ENCODE results near the gene CD81.

The CD81 gene

DNA sequence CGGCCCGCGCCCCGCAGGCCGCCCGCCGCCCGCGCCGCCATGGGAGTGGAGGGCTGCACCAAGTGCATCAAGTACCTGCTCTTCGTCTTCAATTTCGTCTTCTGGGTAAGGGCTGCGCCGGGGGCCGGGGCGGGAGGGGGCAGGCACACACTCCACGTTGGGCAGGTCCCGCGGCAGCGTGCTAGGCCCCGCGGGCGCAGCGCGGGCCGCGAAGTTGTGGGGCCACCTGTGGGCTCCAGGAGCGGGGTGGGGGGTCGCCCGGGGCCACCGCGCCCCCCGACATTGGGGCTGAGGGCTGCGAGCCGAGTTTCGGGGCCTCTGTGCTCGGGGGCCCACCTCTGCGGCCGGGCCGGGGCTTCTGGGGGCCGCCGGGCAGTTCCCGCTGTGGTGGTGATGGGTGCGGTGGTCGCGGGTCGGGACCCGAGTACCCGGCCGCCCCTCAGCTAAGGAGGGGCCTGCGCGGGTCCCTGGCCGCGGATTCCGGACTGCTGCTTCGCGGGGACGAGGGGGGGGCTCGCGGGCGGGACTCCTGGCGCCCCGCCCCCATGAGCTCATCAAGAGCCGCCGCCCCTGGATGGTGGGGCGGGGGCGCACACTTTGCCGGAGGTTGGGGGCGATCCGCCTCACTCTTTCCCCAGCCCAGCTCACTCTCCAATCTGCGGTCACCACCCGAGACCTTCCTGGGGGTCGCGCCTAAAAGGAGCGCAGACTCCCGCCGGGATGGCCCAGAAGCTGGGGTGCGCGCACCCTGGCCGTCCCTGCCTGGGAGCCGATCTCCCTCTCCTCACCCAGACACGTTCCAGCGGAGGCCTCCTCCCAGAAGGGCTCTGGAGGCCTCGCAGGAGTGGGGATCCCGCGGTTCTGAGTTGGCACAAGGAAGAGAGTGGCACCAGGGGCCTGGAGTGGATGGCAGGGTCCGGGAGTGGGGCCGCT, 667 bp downstream of the CD81 start:
- DNase-seq: peak; percentile 73

DNA sequence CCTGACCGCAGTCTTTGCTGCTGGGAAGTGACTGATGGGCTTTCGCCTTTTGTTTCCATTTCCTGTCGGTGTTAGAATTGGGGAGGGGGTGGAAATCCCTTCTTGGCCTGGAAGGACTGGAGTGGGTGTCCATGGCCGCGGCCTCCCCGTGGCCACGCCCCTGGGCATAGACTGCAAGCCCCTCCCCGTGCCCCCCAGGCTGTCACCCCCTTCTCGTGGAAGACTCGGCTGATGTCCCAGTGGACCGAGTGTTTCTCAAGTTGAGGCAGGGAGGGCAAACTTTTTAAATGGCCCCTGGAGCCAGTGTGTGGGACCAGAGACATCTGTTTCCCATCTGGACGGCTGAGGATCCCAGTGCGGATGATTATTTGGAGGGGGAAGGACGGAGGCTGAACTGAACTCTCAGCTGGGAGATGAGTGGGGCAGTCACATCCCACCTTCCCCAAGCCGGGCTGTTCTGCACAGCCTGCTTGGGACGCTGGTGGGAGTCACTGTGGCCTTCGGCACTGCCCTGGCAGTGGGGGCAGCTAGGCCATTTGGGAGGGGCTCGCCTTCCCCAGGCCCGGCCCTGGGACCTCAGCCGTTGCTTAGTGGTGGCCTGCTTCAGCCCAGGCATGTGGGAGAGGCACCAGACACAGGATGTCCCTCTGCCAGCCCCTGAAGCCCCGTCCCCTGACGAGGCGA, 1.6 kb downstream of the CD81 start:
- DNase-seq: no peak

DNA sequence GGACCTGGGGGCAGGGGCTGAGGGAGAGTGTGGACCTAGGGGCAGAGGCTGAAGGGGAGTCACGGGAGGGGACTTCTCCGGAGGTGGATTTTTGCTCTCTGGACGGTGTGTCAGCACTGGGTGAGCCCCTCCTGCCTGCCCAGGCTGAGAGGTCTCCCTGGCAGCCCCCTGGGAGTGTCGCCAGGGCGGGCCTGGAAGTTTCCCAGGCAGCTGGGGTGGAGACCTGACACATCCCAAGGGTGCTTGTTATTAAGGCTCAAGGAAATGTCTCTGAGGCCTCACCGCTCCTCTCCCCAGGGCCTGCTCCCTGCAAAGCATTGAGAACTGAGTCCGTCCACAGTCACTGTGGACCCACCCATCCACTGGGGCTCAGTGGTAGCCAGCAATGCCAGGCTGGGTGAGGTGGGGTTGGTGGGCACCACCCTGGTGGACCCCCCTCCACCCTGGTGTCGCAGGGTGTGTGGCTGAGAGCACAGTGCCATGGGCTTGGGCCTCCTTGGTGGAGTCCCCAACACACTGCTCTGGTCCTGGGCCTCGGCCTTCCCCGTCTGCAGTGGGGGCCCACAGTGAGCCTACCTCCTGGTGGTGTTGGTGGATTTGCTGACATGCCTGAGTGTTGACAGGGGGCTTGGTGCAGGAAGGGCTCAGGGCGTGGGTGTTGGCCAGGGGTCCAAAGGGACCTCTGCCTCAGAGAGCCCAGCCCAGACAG, 2.5 kb downstream of the CD81 start:
- DNase-seq: no peak

DNA sequence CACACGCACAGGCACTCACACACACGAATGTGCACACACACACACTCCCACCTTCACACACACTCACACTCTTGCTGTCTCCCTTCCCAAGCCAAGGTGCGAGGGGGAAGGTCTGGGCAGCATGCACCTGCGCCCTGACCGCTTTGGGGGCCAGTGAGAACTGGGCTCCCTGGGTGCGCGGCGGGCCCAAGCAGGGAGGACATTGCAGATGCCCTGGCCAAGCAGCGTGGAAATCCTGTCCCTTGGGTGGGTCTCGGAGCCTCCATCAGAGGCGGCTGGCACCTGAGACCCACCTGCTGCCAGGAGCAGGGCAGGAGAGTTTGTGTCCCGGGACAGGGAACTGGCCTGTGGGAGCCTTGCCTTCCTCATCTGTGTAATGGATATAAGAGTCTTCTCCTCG, 3.3 kb downstream of the CD81 start:
- DNase-seq: no peak

DNA sequence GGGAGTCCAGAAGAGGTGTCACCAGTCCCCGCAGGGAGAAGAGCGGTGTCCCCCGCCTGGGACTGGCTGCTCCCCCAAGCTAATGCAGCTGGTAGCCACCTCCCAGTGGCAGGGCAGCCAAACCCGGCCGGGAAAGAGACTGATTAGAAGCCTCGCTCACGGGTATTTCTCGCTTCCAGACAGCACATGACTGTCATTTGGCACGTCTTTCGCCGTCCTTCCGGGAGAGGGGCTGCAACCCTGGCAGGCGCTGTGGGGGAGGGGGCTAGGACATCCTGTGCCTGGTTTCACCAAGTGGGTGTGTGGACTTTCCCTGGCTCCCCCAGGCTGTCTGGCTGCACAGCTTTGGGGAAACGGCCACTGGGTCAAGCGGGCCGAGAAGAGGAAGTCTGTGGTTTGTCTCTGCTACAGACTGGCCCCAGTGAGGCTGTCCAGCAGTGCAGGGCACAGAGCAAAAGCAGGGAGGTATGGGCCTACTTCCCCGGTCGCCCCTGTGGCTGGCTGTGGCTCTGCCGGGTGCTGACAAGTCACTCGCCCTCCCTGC, 3.8 kb downstream of the CD81 start:
- no peak for DNase-seq

DNA sequence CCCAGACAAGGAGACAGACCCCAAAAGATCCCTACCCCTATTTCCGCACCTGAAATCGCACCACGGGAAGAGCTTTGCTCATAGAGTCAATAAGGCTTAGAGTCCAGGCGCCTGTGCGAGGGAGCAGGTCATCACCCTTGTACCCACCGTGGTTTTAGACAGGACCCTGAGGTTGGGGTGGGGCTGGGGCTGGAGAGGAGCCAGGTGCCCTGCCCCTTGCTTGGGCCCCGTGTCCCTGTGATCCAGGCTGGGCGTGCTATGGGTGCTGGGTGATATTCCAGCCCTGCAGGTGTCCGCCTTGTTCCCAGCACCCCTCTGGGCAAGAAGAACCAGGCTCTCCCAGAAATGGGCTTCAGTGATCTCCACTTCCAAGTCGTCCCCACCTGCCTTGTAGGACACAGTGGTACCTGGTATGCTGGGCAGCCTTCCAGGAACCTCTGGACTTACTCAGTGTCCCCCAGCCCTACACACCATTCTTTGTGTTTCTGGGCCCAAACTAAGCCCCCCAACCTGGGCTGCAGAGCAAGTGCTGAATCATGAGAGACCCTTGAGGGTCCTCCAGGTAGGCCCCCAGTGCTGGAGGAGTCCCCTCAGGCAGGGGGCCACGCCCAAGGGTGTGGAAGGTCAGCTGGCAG, 4.5 kb downstream of the CD81 start:
- no peak for DNase-seq

DNA sequence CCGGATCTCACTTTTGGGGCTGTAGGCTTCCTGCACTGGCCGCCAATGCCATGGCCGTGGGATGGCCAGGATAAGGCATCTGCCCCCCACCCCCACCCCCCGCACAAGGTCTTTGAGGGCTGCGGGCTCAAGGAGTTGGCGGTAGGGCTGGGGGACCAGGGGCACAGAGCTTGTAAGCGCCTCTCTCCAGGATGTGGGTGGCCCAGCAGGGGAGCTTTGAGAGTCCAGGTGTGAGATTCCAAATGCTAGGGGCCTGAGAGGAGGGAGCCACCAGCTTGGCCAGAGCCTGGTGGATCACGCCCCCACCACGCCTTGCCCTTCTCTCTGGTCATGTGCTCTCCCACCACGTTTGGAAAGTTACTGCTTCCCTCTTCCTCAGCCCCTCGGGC, 5.0 kb downstream of the CD81 start:
- DNase-seq: no peak

DNA sequence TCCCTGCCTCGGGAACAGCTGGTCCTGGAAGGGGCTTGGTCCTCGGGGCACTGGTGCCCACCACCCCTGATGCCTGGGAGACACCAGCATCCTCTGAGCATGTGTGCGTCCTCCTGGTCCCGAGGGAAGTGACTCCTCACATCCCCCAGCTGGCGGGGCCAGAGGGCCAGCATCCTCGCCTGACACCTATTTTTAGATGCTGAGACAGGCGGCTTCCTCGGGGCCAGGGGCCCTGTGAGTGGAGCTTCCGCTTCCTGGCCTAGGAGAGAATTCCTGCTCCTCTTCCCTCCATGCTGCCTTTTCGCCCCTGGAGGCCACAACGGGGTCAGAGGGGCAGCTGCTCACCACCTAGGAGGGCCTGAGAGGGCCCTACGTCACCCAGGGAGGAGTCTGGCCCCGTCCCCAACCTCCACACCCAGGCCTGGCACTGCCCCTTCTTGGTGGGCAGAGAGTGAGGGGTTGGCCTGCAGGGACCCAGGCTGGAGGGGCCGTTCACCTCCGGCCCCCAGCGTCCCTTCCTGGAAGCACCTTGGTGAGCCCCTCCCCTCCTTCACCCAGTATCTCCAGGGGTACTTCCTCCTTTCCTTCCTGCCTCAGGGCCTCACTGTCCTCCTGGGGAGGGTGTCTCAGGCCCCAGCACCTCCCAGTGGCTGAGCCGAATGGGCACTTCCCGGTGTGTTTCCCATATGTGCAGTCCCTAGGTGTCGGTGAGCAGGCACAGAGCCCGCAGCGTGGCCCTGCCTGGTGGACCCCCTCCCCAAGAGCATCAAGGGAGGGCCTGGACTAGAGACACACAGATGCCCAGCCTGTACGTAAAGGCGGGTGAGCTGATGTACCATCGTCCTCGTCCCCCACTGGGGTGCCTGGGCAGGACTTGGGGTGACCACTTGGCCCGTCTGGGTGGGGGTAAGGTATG, 6.1 kb downstream of the CD81 start:
- no peak for DNase-seq

DNA sequence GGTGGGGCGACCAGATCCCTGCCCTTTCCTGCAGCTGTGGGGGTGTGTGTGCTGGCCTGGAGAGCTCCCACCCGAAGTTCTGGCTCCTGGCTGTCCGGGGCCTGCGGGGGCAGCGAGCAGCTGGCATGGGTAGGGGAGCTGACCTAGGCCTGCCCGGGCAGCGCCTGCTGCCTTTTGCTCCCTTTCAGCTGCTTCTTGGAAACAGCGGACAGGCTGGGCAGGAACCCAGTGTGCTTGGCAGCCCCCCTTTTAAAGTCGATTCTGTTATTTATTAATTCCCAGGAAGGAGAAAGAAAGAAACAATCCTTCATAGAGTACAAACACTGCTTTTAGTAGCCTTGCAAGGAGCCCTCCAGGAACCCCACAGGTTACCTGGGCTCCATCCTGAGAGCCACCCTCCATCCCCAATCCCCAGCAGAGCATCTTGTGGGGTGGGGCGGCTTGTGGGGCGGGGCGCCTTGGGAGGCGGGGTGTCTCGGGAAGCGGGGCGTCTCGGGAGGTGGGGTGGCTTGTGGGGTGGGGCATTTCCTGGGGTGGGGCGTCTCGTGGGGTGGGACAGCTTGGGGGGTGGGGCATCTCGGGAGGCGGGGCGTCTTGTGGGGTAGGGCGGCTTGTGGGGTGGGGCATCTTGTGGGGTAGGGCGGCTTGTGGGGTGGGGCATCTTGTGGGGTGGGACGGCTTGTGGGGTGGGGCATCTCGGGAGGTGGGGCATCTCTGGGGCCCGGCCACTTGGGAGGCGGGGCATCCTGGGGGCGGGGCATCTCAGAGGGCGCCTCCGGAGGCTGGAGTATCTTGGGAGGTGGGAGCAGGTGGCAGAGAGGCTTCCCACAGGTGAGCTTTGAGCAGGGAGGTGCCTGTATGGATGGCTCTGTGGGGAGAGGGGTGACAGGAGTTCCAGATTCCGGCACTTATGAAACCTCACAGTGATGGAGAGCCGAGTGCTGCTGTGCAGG, 7.0 kb downstream of the CD81 start:
- peak; percentile 37 for DNase-seq

DNA sequence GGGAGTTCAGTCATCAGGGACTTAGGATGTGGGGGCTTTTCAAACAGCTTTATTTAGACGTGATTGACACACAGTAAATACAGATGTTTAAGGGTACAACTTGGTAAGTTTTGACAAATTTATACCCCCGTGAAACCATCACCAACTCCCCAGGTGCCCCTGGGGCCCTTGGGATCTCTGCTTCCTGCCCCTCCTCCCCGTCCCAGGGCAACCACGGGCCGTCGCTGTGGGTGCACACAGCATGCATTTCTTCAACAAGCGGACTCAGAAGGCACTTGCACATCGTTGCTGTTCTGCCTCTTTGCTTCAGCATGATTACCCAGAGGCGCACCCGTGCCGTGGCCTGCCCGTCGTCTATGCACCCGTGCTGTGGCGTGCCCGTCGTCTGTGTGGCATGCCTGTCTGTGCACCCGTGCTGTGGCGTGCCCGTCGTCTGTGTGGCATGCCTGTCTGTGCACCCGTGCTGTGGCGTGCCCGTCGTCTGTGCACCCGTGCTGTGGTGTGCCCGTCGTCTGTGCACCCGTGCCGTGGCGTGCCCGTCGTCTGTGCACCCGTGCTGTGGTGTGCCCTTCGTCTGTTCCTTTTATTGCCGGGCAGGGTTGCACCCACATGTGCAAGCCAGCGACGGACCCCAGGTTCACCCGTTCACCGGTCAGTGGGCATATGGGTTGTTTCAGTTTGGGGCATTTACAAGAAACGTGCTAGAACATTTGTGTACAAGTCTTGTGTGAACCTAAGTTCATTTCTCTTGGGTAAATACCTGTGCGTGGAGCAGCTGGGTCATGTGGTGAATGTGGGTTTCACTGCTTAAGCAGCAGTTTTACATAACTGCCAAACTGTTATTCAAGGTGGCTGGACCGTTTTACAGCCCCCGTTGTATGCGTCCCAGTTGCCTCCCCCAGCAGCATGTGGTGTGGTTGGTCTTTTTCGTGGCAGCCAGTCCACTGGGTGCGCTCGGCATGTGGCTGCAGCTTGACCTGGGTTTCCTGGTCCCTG, 8.3 kb downstream of the CD81 start:
- DNase-seq: no peak

DNA sequence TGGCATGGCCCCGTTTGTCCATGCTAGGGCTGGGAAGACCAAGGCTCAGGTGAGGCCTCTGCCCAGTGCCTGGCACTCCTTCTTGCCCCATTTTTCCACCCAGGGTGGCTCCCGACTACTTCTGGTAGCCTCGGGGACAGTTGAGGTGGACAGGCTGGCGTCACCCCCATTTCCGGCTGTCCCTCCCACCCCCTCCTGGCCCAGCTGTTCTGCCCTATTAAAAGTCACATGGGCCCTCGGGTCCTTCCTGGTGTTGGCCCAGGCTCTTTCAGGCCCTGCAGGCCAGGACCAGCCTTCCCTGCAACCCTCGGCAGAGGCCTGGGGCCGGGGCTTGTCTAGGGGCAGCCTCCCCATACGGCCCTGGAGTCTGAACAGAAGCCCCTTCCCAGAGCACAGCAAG, 9.5 kb downstream of the CD81 start:
- no peak for DNase-seq

DNA sequence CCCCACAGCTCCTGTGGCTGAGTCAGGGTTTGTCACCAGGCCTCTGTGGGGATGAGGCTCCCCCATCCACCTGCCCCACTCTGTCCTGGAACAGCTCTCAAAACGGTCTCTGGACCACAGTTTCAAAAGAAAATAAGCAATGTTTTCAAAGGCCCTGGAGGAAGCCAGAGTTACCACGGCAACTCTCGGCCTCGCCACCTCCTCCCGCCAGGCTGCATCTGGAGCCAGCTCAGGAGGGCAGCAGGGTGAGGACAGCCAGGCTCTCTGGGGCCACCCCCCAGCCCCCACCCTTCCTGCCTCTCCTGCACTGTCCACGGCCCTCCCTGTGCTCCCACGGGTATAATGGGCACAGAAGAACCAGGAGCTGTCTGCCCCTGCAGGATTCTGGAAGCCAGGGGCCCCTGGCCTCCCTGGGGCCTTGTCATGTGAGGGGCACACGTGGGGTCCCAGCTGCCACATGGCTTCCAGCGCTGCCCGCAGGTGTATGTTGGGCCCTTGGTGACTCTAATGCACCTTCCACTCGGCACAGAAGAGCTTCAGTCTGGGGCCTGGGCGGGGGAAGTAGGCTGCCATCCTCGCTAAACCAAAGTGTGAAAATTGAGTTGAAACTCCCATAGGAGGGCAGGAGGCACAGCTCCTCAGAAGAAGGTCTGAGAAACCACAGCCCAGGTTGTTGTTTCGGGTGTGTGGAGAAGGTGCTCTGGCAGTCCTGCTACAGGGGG, 10.3 kb downstream of the CD81 start:
- DNase-seq: no peak

DNA sequence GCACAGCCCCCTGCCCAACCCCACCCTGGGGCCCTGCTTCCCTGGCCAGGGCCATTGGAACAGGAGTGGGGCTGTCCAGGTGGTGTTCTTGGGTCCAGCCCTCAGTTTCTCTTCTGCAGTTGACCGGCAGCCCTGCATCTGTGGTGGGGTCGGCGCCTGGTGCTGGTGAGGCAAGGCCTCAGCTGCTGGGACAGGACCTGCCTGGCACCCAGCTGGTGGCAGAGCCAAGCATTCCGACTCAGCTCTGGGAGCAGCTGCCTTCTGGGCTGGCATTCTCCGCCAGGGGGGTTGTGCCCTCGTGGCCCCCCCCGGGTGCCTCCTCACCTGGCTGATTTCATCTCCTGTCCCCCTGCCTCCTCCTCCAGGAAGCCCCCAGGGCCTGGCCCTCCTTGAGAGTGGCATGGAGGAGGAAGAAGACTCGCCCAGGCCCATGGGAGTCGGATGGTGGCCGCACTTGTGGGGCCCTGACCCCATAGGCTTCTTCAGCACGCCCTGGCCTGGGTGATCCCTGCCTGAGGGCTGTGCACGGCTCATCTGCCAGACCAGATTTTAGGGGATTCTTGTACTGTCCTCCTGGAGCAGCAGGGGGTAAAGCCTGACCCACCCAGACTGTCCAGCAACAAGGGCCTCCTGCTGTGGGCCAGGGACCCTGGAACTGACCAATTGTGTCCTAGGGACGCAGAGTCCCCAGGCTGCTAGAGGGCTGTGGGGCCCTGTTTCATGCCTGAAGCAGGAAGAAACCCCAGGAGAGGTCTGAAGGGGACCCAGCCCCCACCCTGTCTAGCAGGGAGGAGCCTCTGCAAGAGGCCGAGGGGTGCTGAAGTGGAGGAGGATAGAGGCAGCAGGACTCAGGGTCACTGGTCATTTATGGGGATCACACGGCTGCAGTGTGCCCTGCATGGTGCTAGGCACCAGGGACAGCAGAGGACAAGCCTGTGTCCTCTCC, 11.6 kb downstream of the CD81 start:
- DNase-seq: no peak

DNA sequence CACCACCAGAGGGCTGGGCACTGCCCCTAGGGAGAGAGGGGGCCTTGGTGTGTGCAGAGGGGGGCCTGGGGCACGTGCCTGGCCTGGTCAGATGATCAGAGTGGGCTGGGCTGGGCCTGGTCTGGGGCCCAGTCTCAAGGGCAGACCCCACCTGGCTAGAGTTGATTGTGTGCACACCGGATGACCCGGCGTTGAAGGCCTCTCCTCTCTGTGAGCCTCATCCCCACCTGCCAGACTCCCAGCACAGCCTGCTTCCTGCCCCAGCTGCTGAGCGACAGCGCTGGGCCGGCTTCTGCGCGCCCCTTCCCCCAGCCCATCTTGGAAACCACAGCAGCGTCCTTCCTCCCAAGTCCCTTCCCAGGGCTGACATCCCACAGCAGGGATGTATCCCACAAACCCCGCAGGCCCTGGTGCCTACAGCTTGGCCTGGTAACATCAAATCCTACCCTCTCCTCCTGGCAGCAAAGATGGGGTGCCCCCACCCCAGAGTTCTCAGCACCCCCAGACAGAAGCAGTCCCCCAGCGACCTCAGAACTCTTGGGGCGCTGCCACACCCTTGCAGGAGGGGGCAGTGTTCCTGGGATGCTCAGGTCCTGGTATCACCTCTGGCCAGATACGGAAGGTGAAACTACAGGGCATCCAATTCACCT, 12.4 kb downstream of the CD81 start:
- no peak for DNase-seq

DNA sequence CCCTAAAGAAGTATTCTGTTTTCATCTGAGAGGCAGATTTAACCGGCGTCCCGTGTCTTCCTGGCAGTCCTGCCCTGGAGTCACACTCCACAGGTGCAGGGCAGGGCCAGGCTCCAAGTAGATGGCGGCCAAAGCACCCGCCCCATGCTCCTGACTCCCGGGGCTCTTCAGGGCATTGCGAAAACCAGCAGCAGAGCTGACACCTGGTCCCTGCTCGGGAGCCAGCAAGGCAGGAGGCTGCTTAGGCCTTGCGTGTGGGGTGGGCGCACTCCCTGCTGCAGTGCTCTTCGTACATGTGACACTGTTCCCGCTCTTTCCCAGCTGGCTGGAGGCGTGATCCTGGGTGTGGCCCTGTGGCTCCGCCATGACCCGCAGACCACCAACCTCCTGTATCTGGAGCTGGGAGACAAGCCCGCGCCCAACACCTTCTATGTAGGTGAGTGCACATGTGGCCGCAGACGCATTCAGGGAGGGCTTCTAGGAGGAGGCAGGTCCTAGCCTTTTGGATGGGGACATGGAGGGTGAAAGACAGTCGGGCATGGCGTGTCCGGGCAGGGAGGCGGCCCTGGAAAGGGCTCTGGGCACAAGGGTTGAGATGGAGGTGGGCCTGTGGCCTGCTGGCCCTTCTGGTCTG, 13.1 kb downstream of the CD81 start:
- DNase-seq: no peak

DNA sequence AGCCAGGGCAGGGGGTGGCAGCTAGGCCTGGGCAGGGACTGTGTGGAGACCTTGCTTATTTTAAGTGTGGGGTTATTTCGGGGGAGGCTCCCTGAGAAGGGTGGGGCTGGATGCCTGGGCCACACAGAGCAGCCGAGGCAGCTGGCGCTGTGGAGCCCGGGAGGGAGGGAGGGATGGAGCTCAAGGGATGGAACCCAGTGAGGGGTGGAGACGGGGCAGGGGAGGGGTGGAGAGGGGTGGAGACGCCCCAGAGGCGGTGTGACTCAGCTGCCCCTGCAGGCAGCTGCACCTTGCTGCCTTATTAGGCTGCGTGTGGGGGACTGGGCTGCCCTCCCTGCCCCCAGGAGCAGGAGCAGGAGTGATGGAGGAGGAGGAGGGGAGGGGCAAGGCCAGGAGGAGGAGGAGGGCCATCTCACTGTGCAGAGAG, 13.6 kb downstream of the CD81 start:
- DNase-seq: no peak

Data from CD4-positive, alpha-beta T cell treated with Interleukin-6 for 4 hours (primary cell).